Immature natural killer cell (primary cell): Measurements from ENCODE around the gene AK3. TPM values are rescaled to one million over a fixed set of nuclear protein-coding genes. Genes with fewer than 3 reads are reported as not detected.

Experiments used
- DNase-seq, 3 donors: peaks; one replicate each; pipeline ENCODE4 v3.0.0; 2022; ENCODE audit warnings: mixed read lengths in 1 of 3
- H3K27ac Mint-ChIP-seq, 6 donors: one replicate each; pipeline ENCODE4 v1.8.0; 2020; ENCODE audit warnings: mixed read lengths in 6 of 6, mild to moderate bottlenecking in 5 of 6, inconsistent platforms in 4 of 6, moderate library complexity in 3 of 6
- H3K27me3 Mint-ChIP-seq, 3 donors: one replicate each; pipeline ENCODE4 v1.8.0; 2020 to 2021; ENCODE audit warnings: low read depth in 3 of 3, mild to moderate bottlenecking in 3 of 3, mixed read lengths in 3 of 3, moderate library complexity in 3 of 3, inconsistent platforms in 1 of 3
- H3K36me3 Mint-ChIP-seq, 3 donors: one replicate each; pipeline ENCODE4 v1.8.0; 2020; ENCODE audit warnings: mixed read lengths in 3 of 3, inconsistent platforms in 2 of 3, mild to moderate bottlenecking in 2 of 3
- H3K4me1 Mint-ChIP-seq, 2 donors: one replicate each; pipeline ENCODE4 v1.8.0; 2020; ENCODE audit warnings: inconsistent platforms in 2 of 2, mild to moderate bottlenecking in 2 of 2, mixed read lengths in 2 of 2, moderate library complexity in 1 of 2
- H3K4me3 Mint-ChIP-seq, 5 donors: one replicate each; pipeline ENCODE4 v1.8.0; 2020; ENCODE audit warnings: mild to moderate bottlenecking in 5 of 5, mixed read lengths in 5 of 5, inconsistent platforms in 3 of 5, moderate library complexity in 3 of 5
- H3K9me3 Mint-ChIP-seq, 6 donors: one replicate each; pipeline ENCODE4 v1.8.0; 2020; ENCODE audit warnings: mild to moderate bottlenecking in 6 of 6, mixed read lengths in 6 of 6, inconsistent platforms in 4 of 6, moderate library complexity in 3 of 6
- polyA plus RNA-seq, 3 donors: library from polyadenylated mRNA; unstranded; fragments of 300-500 nt; fragmentation: Illumina TruSeq; gene quantifications; one replicate each; pipeline ENCODE4 v1.2.3, GENCODE V29; 2021

The AK3 gene
- polyA plus RNA-seq, 3 donors from 2014 or later, result 36.0 to 41.2 (median 37.2) TPM

- Mint-ChIP-seq H3K4me1 (peaks cover 30 to 34% of the 10 kb centered on the region in 2 donors), H3K36me3 (no peaks in the 10 kb centered on the region), H3K9me3 (no peaks in the 10 kb centered on the region), H3K27me3 (peaks cover 2 to 7% (median 4%) of the 10 kb centered on the region in 3 donors), H3K27ac (peak overlapping the region; percentile 88 to 97 (median 92)), H3K4me3 (peak overlapping the region; percentile 87 to 97 (median 93))
- no peak for DNase-seq
These were observed 689 bp downstream of the AK3 start for GRCh38 chr9:4740388-4740637.

GRCh38 chr9:4739587-4740387, 1.2 kb downstream of the AK3 start:
- H3K4me3 Mint-ChIP-seq, result peak overlapping the region; percentile 87 to 97 (median 93)
- no peaks in the 10 kb centered on the region for H3K36me3 Mint-ChIP-seq
- H3K4me1 Mint-ChIP-seq, result peaks cover 31 to 37% of the 10 kb centered on the region in 2 donors
- H3K27ac Mint-ChIP-seq, result peak overlapping the region; percentile 88 to 97 (median 92)
- H3K27me3 Mint-ChIP-seq, result peaks cover 2 to 7% (median 4%) of the 10 kb centered on the region in 3 donors
- no peaks in the 10 kb centered on the region for H3K9me3 Mint-ChIP-seq
- no peak for DNase-seq

GRCh38 chr9:4738866-4739586, 2.0 kb downstream of the AK3 start:
- H3K36me3 Mint-ChIP-seq, result no peaks in the 10 kb centered on the region
- peak overlapping the region; percentile 57 to 97 (median 89) for H3K27ac Mint-ChIP-seq
- peaks cover 2 to 7% (median 4%) of the 10 kb centered on the region in 3 donors for H3K27me3 Mint-ChIP-seq
- peaks cover 37 to 44% of the 10 kb centered on the region in 2 donors for H3K4me1 Mint-ChIP-seq
- DNase-seq, result no peak
- H3K4me3 Mint-ChIP-seq, result peak overlapping the region; percentile 87 to 97 (median 93)
- H3K9me3 Mint-ChIP-seq, result no peaks in the 10 kb centered on the region

GRCh38 chr9:4734150-4734549, 6.9 kb downstream of the AK3 start:
- H3K4me3 Mint-ChIP-seq, result no peak overlapping the region
- no peak overlapping the region for H3K27ac Mint-ChIP-seq
- peaks cover 0 to 4% (median 0%) of the 10 kb centered on the region in 3 donors for H3K36me3 Mint-ChIP-seq
- peaks cover 44 to 64% of the 10 kb centered on the region in 2 donors for H3K4me1 Mint-ChIP-seq
- no peaks in the 10 kb centered on the region for H3K9me3 Mint-ChIP-seq
- H3K27me3 Mint-ChIP-seq, result peaks cover 0 to 2% (median 0%) of the 10 kb centered on the region in 3 donors
- no peak for DNase-seq

GRCh38 chr9:4732890-4733289, 8.1 kb downstream of the AK3 start:
- Mint-ChIP-seq H3K36me3 (peaks cover 0 to 4% (median 0%) of the 10 kb centered on the region in 3 donors), H3K27ac (peak overlapping the region in 3 of 6 donors; percentile 33 to 66 (median 34)), H3K4me3 (no peak overlapping the region), H3K27me3 (peaks cover 0 to 2% (median 0%) of the 10 kb centered on the region in 3 donors), H3K4me1 (peaks cover 36 to 55% of the 10 kb centered on the region in 2 donors), H3K9me3 (no peaks in the 10 kb centered on the region)
- no peak for DNase-seq

- Mint-ChIP-seq H3K4me1 (peaks cover 29 to 49% of the 10 kb centered on the region in 2 donors), H3K9me3 (no peaks in the 10 kb centered on the region), H3K36me3 (peaks cover 0 to 9% (median 0%) of the 10 kb centered on the region in 3 donors), H3K27ac (peak overlapping the region in 1 of 6 donors; percentile 17), H3K4me3 (no peak overlapping the region), H3K27me3 (no peaks in the 10 kb centered on the region)
- no peak for DNase-seq
These were observed 13.4 kb downstream of the AK3 start for GRCh38 chr9:4727593-4727992.

GRCh38 chr9:4725706-4726442, 15.1 kb downstream of the AK3 start:
- no peak overlapping the region for H3K27ac Mint-ChIP-seq
- H3K27me3 Mint-ChIP-seq, result no peaks in the 10 kb centered on the region
- H3K4me1 Mint-ChIP-seq, result peaks cover 19 to 38% of the 10 kb centered on the region in 2 donors
- H3K9me3 Mint-ChIP-seq, result no peaks in the 10 kb centered on the region
- peaks cover 0 to 9% (median 0%) of the 10 kb centered on the region in 3 donors for H3K36me3 Mint-ChIP-seq
- H3K4me3 Mint-ChIP-seq, result no peak overlapping the region
- DNase-seq, result no peak

GRCh38 chr9:4721736-4722135, 19.3 kb downstream of the AK3 start:
- Mint-ChIP-seq H3K4me3 (no peak overlapping the region), H3K4me1 (peaks cover 10 to 19% of the 10 kb centered on the region in 2 donors), H3K9me3 (no peaks in the 10 kb centered on the region), H3K27ac (peak overlapping the region in 1 of 6 donors; percentile 23), H3K27me3 (peaks cover 0 to 1% (median 0%) of the 10 kb centered on the region in 3 donors), H3K36me3 (peaks cover 3 to 29% (median 11%) of the 10 kb centered on the region in 3 donors)
- DNase-seq, result no peak

- Mint-ChIP-seq H3K4me3 (no peak overlapping the region), H3K27me3 (peaks cover 0 to 1% (median 0%) of the 10 kb centered on the region in 3 donors), H3K36me3 (peaks cover 3 to 34% (median 20%) of the 10 kb centered on the region in 3 donors), H3K27ac (peak overlapping the region in 1 of 6 donors; percentile 32), H3K4me1 (peaks cover 0 to 2% of the 10 kb centered on the region in 2 donors), H3K9me3 (no peaks in the 10 kb centered on the region)
- no peak for DNase-seq
These were observed 22.1 kb downstream of the AK3 start for GRCh38 chr9:4718911-4719310.

- H3K27me3 Mint-ChIP-seq, result peaks cover 0 to 1% (median 0%) of the 10 kb centered on the region in 3 donors
- H3K4me3 Mint-ChIP-seq, result no peak overlapping the region
- H3K36me3 Mint-ChIP-seq, result peaks cover 3 to 32% (median 20%) of the 10 kb centered on the region in 3 donors
- no peak for DNase-seq
- H3K27ac Mint-ChIP-seq, result no peak overlapping the region
- H3K4me1 Mint-ChIP-seq, result no peaks in the 10 kb centered on the region
- H3K9me3 Mint-ChIP-seq, result no peaks in the 10 kb centered on the region
These were observed 23.2 kb downstream of the AK3 start for GRCh38 chr9:4717815-4718214.

- peaks cover 3 to 39% (median 20%) of the 10 kb centered on the region in 3 donors for H3K36me3 Mint-ChIP-seq
- H3K27me3 Mint-ChIP-seq, result peaks cover 0 to 1% (median 0%) of the 10 kb centered on the region in 3 donors
- DNase-seq, result no peak
- H3K4me3 Mint-ChIP-seq, result no peak overlapping the region
- no peaks in the 10 kb centered on the region for H3K4me1 Mint-ChIP-seq
- H3K27ac Mint-ChIP-seq, result no peak overlapping the region
- H3K9me3 Mint-ChIP-seq, result no peaks in the 10 kb centered on the region
These were observed 24.8 kb downstream of the AK3 start for GRCh38 chr9:4716163-4716562.

GRCh38 chr9:4714266-4715016, 26.6 kb downstream of the AK3 start:
- DNase-seq, result no peak
- Mint-ChIP-seq H3K36me3 (peaks cover 3 to 36% (median 17%) of the 10 kb centered on the region in 3 donors), H3K27me3 (peaks cover 0 to 4% (median 0%) of the 10 kb centered on the region in 3 donors), H3K9me3 (no peaks in the 10 kb centered on the region), H3K27ac (peak overlapping the region in 2 of 6 donors; percentile 1), H3K4me1 (no peaks in the 10 kb centered on the region), H3K4me3 (no peak overlapping the region)

- Mint-ChIP-seq H3K4me1 (no peaks in the 10 kb centered on the region), H3K27ac (peak overlapping the region in 4 of 6 donors; percentile 1 to 19 (median 4)), H3K9me3 (no peaks in the 10 kb centered on the region), H3K27me3 (peaks cover 0 to 2% (median 0%) of the 10 kb centered on the region in 3 donors), H3K36me3 (peaks cover 7 to 37% (median 23%) of the 10 kb centered on the region in 3 donors), H3K4me3 (no peak overlapping the region)
- no peak for DNase-seq
These were observed 27.2 kb downstream of the AK3 start for GRCh38 chr9:4713849-4714248.
